ENCODE measurements around the gene PPA1. TPM values are rescaled to one million over a fixed set of nuclear protein-coding genes. Genes with fewer than 3 reads are reported as not detected.
"Not testable (repeated sequence)": the region's sequence is repeated elsewhere in the genome, so short reads cannot be mapped to it uniquely, and the experiment has no call there.

PPA1 gene
- polyA plus RNA-seq, 5 donors: 111 to 148 (median 121) TPM

- DNase-seq: no peak
These were observed 59.0 kb downstream of the PPA1 start for GRCh38 chr10:70174058-70174741.

DNA sequence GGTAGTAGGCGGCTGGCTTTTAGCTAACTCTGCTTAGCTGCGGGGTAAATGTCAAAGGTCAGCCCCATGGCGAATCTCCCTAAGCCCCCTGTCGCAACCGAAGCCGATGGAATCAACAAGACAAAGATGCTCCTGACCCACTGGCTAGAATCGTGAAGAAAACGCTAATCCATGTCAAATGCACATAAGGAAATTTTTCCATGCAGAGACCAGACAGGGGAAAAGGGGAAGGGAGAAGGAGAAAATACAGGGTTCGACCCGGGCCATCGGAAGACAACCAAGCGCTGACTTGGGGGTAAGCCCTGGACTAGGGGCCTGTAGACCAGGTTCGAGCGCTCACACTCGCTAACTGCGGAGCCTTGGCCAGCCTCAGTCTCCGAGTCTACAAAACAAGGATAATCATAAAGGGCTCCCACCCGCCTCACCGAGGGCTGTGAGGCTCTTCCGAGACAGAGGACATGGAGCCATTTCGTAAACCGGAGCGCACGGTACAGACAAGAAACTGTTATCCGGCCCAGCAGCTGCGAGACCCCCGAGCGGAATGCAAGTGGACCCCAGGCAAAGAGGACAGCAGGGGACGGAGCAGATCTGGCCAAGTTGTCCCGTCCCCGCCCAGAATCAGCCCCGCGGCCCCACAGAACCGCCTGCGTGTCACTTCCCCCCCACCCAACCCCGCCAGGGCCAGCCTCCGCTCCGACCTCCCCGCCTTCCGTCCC lies 63.4 kb downstream of the PPA1 start:
- DNase-seq: peak in 1 of 2 donors; percentile 28

- DNase-seq: no peak
These were observed 64.2 kb downstream of the PPA1 start for GRCh38 chr10:70169011-70169410.

DNA sequence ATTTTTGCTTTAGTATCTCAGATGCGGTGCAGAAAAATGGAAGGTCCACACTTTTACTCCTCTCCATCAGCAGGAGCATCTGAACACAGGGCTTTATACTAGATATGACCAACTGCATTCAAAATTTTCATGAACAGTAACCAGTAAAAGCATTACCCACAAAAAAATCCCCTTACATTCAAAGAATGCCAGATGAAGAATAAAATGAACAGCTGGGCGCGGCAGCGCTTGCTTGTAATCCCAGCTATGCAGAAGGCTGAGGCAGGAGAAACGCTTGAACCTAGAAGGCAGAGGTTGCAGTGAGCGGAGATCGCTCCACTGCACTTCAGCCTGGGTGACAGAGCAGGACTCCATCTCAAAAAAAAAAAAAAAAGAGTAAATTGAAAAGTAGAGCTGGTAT lies 66.0 kb downstream of the PPA1 start:
- no peak for DNase-seq

- no peak for DNase-seq
These were observed 66.8 kb downstream of the PPA1 start for GRCh38 chr10:70166394-70166793.

GRCh38 chr10:70164163-70164562 lies 69.1 kb downstream of the PPA1 start:
- no peak for DNase-seq

DNA sequence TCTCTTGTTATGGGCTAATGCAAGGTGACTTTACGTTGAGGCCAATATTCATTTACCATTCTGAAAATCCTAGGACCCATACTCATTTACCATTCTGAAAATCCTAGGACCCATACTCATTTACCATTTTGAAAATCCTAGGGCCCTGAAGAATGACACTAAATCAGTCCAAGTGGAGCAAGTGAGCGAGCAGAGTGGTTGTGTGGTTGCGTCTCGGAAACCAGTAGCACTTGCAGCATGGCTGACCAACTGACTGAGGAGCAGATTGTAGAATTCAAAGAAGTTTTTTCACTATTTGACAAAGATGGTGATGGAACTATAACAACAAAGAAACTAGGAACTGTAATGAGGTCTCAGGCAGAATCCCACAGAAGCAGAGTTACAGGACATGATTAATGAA lies 69.8 kb downstream of the PPA1 start:
- no peak for DNase-seq

DNA sequence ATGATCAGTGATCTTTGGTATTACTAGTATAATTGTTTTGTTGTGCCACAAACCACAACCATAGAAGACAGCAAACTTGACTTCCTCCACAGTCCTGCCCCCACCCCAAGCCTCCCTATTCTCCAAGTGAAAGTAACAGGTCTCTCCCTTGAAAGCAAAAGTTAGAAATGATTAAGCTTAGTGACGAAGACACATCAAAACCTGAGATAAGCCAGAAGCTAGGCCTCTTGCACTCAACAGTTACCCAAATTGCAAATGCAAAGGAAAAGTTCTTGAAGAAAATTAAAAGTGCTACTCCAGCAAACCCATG lies 70.4 kb downstream of the PPA1 start:
- DNase-seq: no peak

DNA sequence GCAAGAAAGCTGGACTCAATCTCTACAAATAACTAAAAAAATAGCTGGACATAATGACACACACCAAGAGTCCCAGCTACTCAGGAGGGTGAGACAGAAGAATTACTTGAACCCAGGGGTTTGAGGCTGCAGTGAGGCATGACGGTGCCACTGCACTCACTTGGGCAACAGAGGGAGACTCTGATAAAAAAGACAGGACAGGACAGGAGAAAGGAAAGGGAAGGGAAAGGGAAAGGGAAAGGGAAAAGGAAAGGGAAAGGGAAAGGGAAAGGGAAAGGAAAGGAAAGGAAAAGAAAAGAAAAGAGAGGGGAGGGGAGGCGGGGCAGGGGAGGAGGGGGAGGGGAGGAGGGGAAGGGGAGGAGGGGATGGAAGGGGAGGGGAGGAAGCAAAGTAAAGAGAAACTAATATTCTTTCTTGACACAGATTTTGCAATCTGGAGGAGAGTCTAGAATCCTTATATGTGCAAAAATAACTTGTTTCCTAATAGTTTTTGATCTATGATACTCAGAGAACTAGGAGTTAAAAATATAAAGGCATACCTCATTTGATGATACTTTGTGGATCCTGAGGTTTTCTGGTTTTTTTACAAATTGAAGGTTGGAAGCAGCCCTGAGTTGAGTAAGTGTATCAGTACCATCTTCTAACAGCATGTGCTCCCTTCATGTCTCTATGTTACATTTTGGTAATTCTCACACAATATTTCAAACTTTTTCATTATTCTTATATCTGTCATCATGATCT lies 70.9 kb downstream of the PPA1 start:
- DNase-seq: no peak

GRCh38 chr10:70160798-70161197 lies 72.4 kb downstream of the PPA1 start:
- no peak for DNase-seq

GRCh38 chr10:70159366-70159765 lies 73.9 kb downstream of the PPA1 start:
- not testable (repeated sequence) for DNase-seq

GRCh38 chr10:70158113-70158512 lies 75.1 kb downstream of the PPA1 start:
- no peak for DNase-seq

GRCh38 chr10:70155255-70155838 lies 77.9 kb downstream of the PPA1 start:
- no peak for DNase-seq

Other genes starting within 250 kb of the PPA1 start
- 10 to 100 TPM; 69.3 to 78.0 (median 71.6) TPM for gene MACROH2A2, start 180.6 kb downstream of the PPA1 start, polyA plus RNA-seq (ENCODE audit: insufficient read depth in 1 of 5, insufficient read length in 5 of 5, low replicate concordance in 1 of 5)
- 1 to 10 TPM; 5.1 to 7.7 (median 6.4) TPM for gene AIFM2, start 100.6 kb downstream of the PPA1 start, polyA plus RNA-seq (ENCODE audit: insufficient read depth in 1 of 5, insufficient read length in 5 of 5, low replicate concordance in 1 of 5)
- gene TYSND1, start 86.7 kb downstream of the PPA1 start, polyA plus RNA-seq (ENCODE audit: insufficient read depth in 1 of 5, insufficient read length in 5 of 5, low replicate concordance in 1 of 5): 10 to 100 TPM in 4 of 5 donors, 1 to 10 TPM in 1; 8.6 to 13.1 (median 12.0) TPM
- 100 to 1,000 TPM; 105 to 143 (median 124) TPM for gene SAR1A, start 62.9 kb downstream of the PPA1 start, polyA plus RNA-seq (ENCODE audit: insufficient read depth in 1 of 5, insufficient read length in 5 of 5, low replicate concordance in 1 of 5)
- gene NPFFR1, start 50.6 kb upstream of the PPA1 start, polyA plus RNA-seq (ENCODE audit: insufficient read depth in 1 of 5, insufficient read length in 5 of 5, low replicate concordance in 1 of 5): under 1 TPM; 0.22 to 0.66 (median 0.44) TPM
- 10 to 100 TPM; 12.6 to 16.8 (median 12.8) TPM for gene LRRC20, start 149.2 kb upstream of the PPA1 start, polyA plus RNA-seq (ENCODE audit: insufficient read depth in 1 of 5, insufficient read length in 5 of 5, low replicate concordance in 1 of 5)
- gene EIF4EBP2, start 170.7 kb upstream of the PPA1 start, polyA plus RNA-seq (ENCODE audit: insufficient read depth in 1 of 5, insufficient read length in 5 of 5, low replicate concordance in 1 of 5): 10 to 100 TPM; 60.3 to 77.1 (median 70.6) TPM
- under 1 TPM; 0.42 to 0.82 (median 0.63) TPM for gene NODAL, start 208.3 kb upstream of the PPA1 start, polyA plus RNA-seq (ENCODE audit: insufficient read depth in 1 of 5, insufficient read length in 5 of 5, low replicate concordance in 1 of 5)
- 10 to 100 TPM; 18.0 to 33.6 (median 24.7) TPM for gene PALD1, start 245.3 kb upstream of the PPA1 start, polyA plus RNA-seq (ENCODE audit: insufficient read depth in 1 of 5, insufficient read length in 5 of 5, low replicate concordance in 1 of 5)